ENCODE results near the gene UGT1A9.

- TF ChIP-seq EZH2 (IDR thresholded peaks at IDR 0.05; ENCODE audit: insufficient read depth, poor library complexity, severe bottlenecking) (no peak), EZH2phosphoT487 (IDR thresholded peaks at IDR 0.05; ENCODE audit: insufficient read depth, low read depth) (no peak)
These were observed 140.0 kb downstream of the UGT1A9 start for GRCh38 chr2:233811732-233812131.
